GM04503 (cell line): ENCODE results near the gene NMU.
"Not testable (repeated sequence)": the region's sequence is repeated elsewhere in the genome, so short reads cannot be mapped to it uniquely, and the experiment has no call there.

Source experiments
- DNase-seq: peaks from one replicate; pipeline ENCODE4 v3.0.0-alpha.2; 2012; ENCODE audit warnings: low read depth

NMU gene

DNA sequence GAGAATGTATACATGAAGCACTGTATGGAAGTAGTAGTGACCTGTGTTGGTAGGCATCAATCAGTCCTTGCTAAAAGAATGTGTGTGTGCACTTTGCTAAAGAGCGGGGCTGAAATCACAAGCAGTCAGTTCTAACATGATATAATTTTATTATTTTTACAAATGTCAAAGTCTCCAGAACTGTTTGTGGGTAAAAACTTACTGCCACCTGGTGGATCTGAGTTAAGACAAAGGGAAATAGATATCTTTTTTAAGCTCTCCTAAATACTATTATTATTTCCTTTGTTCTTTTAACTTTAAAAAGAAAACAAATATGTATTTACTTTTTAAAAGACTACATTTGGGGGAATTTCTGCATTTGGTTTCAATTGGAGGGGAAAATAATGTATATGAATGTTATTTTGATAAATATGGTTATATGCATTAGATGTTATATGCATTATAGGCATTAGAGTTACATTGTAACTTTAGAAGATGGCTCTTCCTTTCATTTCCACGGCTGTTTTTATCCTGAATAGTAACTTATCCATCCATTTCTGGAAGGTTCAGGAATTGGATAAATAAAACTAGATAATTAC lies 81.6 kb downstream of the NMU start:
- DNase-seq: no peak

DNA sequence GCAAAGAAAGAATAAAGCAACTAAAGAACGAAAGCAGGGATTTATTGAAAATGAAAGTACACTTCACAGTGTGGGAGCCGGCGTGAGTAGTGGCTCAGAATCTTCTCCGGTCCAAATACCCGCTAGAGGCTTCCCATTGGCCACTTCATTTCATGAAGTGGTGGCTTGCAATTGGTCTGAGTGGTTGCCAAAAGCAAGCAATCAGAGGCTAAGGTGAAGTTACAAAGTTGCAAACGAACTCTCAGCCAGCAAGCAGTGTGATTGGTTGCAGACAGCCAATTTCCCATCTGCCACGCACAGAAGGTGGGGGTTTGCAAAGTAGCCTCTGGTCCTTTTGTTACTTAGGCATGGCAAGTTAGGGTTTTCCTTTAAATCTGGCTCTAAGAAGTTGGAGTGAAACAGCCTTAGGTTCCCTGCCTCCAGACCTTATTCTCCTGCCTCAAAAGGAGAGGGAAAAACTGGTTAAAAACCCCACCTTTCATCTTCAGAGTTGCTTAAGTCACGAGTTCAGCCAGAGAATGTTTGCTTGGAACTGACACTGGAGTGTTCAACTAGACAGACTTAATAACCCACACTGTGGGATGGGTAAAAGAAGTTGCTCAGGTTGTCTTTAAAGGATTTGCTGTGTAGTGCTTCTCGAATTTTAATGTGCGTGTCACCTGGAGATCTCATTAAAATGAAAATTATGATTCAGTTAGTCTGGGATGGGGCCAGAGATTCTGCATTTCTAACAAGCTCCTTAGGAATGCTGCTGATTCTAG lies 82.5 kb downstream of the NMU start:
- DNase-seq: peak; percentile 42

DNA sequence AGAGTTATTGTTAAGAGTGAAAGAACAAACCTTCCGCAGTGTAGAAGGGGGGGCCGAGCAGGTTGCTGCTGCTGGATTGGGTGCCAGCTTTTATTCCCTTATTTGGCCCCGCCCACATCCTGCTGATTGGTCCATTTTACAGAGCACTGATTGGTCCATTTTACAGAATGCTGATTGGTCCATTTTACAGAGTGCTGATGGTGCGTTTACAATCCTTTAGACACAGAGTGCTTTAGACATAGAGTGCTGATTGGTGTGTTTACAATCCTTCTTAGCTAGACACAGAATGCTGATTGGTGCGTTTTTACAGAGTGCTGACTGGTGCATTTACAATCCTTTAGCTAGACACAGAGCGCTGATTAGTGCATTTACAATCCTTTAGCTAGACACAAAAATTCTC lies 84.1 kb downstream of the NMU start:
- DNase-seq: not testable (repeated sequence)

DNA sequence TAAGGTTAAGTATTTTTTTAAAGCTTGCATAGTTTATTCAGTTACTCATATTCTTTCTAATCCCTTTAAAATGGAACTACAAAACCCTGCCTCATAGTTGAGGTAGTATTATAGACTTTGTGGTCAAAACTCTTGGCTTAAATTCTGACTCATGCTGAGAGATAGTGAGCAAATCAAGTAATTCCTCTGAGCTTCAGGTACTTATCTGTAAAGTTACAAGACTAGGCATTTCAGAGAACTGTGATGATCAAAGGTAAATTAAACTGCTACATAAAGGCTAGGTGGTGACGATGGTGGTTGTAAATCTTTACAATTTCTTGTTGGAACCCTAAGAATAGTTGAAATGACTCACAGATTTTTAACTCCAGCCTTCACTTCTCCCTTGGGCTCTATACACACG lies 86.2 kb downstream of the NMU start:
- peak; percentile 58 for DNase-seq

DNA sequence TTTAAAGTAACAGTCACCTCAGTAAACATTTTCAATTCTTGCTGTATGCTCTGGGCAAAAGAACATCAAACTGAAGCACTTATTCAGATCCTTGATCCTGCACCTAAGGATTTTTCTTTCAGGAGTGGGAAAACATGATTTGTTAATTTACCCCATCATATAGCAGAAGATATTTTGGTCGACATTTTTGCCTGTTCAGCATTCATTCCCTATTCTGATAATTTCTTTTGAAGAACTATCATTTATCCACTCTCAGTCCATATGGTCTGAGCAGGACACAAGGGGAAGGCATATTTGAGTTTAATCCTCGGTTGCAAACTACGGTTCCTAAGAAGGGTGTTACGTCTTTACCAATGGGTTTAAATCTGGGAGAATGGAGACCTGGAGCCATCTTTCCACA lies 88.2 kb downstream of the NMU start:
- DNase-seq: no peak

DNA sequence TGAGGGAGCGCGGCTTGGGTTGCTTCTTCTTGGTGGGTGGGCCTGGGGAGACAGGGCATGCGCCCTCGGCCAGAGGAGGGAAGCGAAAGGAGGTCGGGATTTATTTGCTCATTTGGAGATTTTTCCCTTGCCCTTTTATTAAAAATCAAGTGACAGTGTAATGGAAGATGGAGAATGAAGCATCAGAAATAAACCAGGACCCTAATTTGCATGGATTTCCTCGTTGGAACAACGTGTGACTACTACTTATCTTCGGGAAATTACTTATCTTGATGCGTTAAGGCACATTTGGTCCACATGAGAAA lies 88.7 kb downstream of the NMU start:
- no peak for DNase-seq

DNA sequence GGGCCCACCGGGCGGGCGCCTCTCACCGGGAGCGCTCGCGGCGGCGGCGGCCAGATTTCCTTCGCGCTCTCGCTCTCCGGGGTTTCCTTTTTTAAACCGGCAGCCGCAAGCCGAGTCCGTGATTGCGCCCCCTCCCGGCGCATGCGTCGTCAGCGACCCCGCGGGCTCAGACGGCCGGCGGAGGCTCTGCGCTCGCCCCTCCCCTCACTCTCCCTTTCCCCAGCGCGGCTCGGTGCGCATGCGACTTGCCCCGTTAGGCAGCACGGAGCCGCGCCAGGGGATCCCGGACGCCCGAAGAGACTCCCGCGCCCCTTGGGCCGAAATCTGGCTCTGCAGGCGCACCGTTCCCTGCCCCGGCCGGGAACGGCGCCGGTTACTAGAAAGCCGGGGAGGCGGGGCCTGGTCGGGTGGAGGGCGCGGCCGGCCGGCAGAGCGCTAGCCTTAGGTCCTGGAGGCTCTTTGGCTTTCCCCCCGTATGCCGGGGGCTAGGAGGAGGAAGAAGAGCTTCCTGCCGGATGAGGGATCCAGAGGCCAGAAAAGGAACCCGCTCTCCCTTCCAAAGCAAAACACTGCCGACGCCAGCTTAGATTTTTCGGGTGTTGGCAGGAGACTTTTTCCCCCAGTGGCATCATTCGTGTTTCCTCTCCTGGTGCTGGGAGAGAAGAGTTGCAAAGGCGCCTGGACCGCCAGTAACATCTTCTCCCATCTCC lies 89.2 kb downstream of the NMU start, which contains the start of gene CLOCK:
TSS of gene CLOCK (minus strand) at position 154 of the 710 bp plus-strand sequence. CDS start 64,124 bp downstream, outside the sequence.
- peak; percentile 44 for DNase-seq

DNA sequence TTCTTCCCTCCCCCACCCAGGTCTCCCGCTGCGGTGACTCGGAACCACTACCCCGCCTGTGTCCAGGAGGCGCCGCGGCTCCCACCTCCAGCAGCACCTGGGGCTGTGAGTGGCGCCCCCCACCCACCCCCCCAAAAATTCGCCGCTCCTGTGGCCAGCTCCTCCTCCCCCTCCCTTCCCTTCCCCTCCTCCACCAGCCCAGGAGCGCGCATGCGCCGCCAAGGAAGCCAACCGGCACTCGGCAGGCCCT lies 89.7 kb downstream of the NMU start:
- DNase-seq: no peak

DNA sequence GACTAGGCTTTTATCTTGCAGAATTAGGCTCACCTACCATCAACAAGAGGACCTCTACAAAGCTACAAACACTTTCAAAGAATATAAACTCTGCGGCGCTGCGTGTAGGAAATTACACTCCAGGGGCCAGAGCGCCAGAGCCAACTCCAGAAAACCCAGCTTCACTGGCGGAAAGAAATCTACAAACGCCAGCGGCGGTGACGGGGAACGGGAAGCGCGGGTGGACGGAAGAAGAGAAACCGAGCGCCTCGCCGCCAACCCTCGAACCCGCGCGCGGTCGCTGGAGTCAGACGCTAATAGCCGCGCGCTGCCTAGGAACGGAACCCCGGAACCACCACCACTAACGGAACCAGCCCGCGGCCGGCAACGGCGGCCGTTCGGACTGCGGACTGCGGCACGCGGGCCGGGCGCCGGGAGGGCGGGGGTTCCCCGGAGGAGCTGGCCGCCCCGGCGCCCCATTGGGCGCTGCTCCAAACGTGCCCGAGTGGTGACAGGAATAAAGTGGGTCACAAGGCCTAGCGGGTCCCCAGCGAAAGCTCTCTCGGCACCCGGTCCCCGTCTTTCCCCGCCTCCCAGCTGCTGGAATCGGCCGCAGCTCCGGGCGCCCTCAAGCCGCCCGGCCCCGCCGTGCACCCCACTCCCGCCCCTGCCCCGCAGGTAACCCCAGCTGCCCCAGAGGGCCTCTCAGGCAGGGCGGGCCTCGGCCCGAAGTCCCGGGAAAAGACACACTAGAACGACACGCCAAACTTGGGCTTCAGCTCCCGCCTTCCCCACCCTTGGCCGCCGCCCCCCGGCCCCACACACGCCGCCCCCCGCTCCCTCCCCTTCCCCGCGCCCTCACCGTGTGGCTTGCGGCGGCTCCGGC lies 90.2 kb downstream of the NMU start:
- DNase-seq: no peak
